ENCODE measurements around the gene DOCK6.

GRCh38 chr19:11199517-11199916, 62.8 kb downstream of the DOCK6 start:
- TF ChIP-seq CTCF (IDR thresholded peaks at IDR 0.05), result no peak
- TF ChIP-seq EP300 (IDR thresholded peaks at IDR 0.05), result no peak

Data from ovary (tissue), 3 donors.